ENCODE data around the gene KNSTRN. TPM values are rescaled to one million over a fixed set of nuclear protein-coding genes. Genes with fewer than 3 reads are reported as not detected.

The KNSTRN gene
- total RNA-seq, 1 donor from 2014 or later = 152 TPM

DNA sequence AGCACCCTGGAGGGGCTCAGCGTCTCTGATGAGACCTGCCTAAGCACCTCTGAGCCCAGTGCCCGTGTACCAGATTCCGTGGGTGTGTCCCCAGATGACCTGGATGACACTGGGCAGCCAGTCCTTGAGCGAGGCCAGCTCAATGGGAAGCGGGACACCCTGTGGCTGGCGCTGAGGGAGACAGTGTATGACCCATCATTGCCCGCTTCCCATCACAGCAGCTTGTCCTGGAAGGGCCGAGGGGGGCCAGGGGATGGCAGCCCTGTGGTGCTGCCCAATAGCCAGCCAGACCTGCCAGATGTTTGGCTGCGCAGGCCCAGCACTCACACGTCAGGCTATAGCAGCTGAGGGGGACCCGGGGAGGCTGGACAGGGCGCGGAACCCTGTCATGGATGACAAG lies 12.6 kb upstream of the KNSTRN start:
- Mint-ChIP-seq H3K36me3 (no peaks in the 10 kb centered on the region), H3K27ac (no peak overlapping the region), H3K27me3 (ENCODE audit: insufficient read depth, low read depth) (peaks cover 26% of the 10 kb centered on the region), H3K4me3 (no peak overlapping the region), H3K9me3 (no peaks in the 10 kb centered on the region), H3K4me1 (peaks cover 4% of the 10 kb centered on the region)
- H2AFZ ChIP-seq (replicated peaks) = no peak overlapping the region
- peaks cover 60% of the 10 kb centered on the region for H3K27me3 ChIP-seq
- no peak for DNase-seq (ENCODE audit: low spot score)
- H3K4me1 ChIP-seq = no peaks in the 10 kb centered on the region
- no peak overlapping the region for H3K9ac ChIP-seq
- TF ChIP-seq, protein P1, sequence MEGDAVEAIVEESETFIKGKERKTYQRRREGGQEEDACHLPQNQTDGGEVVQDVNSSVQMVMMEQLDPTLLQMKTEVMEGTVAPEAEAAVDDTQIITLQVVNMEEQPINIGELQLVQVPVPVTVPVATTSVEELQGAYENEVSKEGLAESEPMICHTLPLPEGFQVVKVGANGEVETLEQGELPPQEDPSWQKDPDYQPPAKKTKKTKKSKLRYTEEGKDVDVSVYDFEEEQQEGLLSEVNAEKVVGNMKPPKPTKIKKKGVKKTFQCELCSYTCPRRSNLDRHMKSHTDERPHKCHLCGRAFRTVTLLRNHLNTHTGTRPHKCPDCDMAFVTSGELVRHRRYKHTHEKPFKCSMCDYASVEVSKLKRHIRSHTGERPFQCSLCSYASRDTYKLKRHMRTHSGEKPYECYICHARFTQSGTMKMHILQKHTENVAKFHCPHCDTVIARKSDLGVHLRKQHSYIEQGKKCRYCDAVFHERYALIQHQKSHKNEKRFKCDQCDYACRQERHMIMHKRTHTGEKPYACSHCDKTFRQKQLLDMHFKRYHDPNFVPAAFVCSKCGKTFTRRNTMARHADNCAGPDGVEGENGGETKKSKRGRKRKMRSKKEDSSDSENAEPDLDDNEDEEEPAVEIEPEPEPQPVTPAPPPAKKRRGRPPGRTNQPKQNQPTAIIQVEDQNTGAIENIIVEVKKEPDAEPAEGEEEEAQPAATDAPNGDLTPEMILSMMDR (IDR thresholded peaks at IDR 0.05) = no peak
- TF ChIP-seq EZH2phosphoT487 (IDR thresholded peaks at IDR 0.05) (no peak), EZH2 (IDR thresholded peaks at IDR 0.05) (no peak)
- no peaks in the 10 kb centered on the region for H3K9me3 ChIP-seq (ENCODE audit: low read depth)
- H3K27ac ChIP-seq = no peak overlapping the region
- no peak overlapping the region for H3K4me2 ChIP-seq
- H4K20me1 ChIP-seq (ENCODE audit: low read depth) = no peaks in the 10 kb centered on the region
- no peaks in the 10 kb centered on the region for H3F3A ChIP-seq (ENCODE audit: low read depth)
- no peaks in the 10 kb centered on the region for H3K79me2 ChIP-seq (ENCODE audit: low read depth)
- H3K4me3 ChIP-seq = no peak overlapping the region
- no peaks in the 10 kb centered on the region for H3K36me3 ChIP-seq

DNA sequence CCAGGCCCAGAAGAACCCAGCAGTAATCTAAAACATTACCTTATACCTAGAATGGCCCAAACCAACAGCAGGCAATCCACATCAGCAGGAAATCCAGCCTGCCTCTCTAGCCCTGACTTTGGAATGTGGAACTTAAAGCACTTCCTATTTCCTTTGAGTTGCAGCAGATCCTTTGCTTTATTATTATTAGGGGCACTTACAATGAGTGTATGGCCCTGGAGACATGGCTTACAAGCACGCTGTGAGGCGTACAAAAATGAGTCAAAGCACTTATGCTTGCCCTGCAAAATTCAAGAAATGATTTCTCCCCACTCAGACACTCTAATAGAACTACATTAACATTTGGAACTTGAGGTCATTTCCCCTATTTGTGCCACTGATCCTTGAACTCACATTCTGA lies 9.5 kb upstream of the KNSTRN start:
- Histone ChIP-seq H3K9ac (no peak overlapping the region), H3K79me2 (ENCODE audit: low read depth) (no peaks in the 10 kb centered on the region), H3K4me2 (no peak overlapping the region), H3K36me3 (no peaks in the 10 kb centered on the region), H3K27me3 (peaks cover 30% of the 10 kb centered on the region), H3K4me1 (no peaks in the 10 kb centered on the region), H2AFZ (replicated peaks) (no peak overlapping the region), H3K4me3 (no peak overlapping the region), H4K20me1 (ENCODE audit: low read depth) (no peaks in the 10 kb centered on the region), H3F3A (ENCODE audit: low read depth) (no peaks in the 10 kb centered on the region), H3K27ac (no peak overlapping the region), H3K9me3 (ENCODE audit: low read depth) (no peaks in the 10 kb centered on the region)
- Mint-ChIP-seq H3K4me3 (no peak overlapping the region), H3K27me3 (ENCODE audit: insufficient read depth, low read depth) (peaks cover 12% of the 10 kb centered on the region), H3K27ac (no peak overlapping the region), H3K4me1 (peaks cover 4% of the 10 kb centered on the region), H3K9me3 (no peaks in the 10 kb centered on the region), H3K36me3 (no peaks in the 10 kb centered on the region)
- DNase-seq (ENCODE audit: low spot score) = no peak
- TF ChIP-seq, protein P1 (IDR thresholded peaks at IDR 0.05) = no peak
- TF ChIP-seq EZH2phosphoT487 (IDR thresholded peaks at IDR 0.05) = no peak
- no peak for TF ChIP-seq EZH2 (IDR thresholded peaks at IDR 0.05)

DNA sequence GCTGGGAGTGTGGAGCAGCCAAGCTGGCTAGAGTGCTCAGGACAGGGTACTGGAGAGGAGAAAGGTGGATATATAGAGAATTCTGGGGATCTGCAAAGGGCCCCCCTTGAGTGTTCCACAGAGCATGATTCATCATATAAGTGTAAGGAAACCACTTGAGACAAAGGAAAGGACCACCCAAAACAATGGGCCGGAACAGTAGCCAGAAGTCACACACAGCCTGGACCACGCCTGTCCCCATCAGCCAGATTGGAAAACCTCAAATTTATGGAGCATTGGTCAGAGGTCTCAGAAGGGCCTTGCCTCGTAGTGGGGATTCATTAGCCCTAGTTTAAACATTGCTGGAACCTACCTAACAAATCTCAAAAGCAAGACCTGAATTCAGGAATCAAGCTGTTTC lies 4.9 kb upstream of the KNSTRN start:
- Histone ChIP-seq H3K27ac (no peak overlapping the region), H2AFZ (replicated peaks) (no peak overlapping the region), H3K4me2 (no peak overlapping the region), H4K20me1 (ENCODE audit: low read depth) (no peaks in the 10 kb centered on the region), H3K27me3 (no peaks in the 10 kb centered on the region), H3F3A (ENCODE audit: low read depth) (no peaks in the 10 kb centered on the region), H3K9ac (no peak overlapping the region), H3K4me3 (no peak overlapping the region), H3K79me2 (ENCODE audit: low read depth) (no peaks in the 10 kb centered on the region), H3K36me3 (no peaks in the 10 kb centered on the region), H3K4me1 (no peaks in the 10 kb centered on the region), H3K9me3 (ENCODE audit: low read depth) (no peaks in the 10 kb centered on the region)
- TF ChIP-seq EZH2phosphoT487 (IDR thresholded peaks at IDR 0.05) = no peak
- no peak for TF ChIP-seq EZH2 (IDR thresholded peaks at IDR 0.05)
- TF ChIP-seq, protein P1 (IDR thresholded peaks at IDR 0.05) = no peak
- Mint-ChIP-seq H3K9me3 (no peaks in the 10 kb centered on the region), H3K4me1 (peaks cover 5% of the 10 kb centered on the region), H3K4me3 (no peak overlapping the region), H3K36me3 (no peaks in the 10 kb centered on the region), H3K27ac (no peak overlapping the region), H3K27me3 (ENCODE audit: insufficient read depth, low read depth) (peaks cover 10% of the 10 kb centered on the region)
- no peak for DNase-seq (ENCODE audit: low spot score)
